ENCODE measurements around the gene DCANP1.

DCANP1 gene

DNA sequence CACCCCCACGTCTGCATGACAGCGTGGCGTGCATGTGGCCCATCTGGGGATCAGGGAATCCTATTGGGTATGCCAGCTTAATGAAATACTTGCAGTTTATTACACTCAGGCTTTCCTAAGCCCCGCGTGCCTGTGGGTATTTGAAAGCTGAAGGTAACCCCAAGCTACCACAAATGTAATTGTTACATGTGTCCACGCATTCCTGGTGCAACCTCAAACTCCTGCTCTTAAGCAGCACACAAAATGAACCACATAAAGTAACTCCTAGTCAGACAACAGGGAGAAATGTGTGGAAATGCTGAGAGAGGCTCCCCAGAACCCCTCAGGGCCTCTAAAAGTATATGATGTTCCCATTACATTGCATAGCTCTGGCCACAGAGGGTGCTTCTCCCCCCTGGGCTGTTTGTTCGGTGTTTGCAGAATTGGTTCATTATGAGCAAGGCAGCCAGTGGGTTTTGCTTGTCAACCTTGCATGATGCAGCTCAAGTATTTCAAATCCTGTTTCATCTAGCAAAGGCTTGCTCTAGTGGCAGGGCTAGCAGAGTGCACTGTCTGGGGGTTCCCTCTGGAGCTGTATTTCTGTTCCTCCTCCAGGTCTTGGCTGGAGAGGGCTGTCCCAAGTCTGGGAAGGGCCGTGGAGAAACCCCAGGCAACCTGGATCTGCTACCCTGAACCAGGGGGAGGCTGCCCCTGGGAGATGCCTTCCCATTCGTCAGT, 1.8 kb upstream of the DCANP1 start:
- TF ChIP-seq, protein P1, sequence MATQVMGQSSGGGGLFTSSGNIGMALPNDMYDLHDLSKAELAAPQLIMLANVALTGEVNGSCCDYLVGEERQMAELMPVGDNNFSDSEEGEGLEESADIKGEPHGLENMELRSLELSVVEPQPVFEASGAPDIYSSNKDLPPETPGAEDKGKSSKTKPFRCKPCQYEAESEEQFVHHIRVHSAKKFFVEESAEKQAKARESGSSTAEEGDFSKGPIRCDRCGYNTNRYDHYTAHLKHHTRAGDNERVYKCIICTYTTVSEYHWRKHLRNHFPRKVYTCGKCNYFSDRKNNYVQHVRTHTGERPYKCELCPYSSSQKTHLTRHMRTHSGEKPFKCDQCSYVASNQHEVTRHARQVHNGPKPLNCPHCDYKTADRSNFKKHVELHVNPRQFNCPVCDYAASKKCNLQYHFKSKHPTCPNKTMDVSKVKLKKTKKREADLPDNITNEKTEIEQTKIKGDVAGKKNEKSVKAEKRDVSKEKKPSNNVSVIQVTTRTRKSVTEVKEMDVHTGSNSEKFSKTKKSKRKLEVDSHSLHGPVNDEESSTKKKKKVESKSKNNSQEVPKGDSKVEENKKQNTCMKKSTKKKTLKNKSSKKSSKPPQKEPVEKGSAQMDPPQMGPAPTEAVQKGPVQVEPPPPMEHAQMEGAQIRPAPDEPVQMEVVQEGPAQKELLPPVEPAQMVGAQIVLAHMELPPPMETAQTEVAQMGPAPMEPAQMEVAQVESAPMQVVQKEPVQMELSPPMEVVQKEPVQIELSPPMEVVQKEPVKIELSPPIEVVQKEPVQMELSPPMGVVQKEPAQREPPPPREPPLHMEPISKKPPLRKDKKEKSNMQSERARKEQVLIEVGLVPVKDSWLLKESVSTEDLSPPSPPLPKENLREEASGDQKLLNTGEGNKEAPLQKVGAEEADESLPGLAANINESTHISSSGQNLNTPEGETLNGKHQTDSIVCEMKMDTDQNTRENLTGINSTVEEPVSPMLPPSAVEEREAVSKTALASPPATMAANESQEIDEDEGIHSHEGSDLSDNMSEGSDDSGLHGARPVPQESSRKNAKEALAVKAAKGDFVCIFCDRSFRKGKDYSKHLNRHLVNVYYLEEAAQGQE (IDR thresholded peaks at IDR 0.05; ENCODE audit: insufficient read depth in 1 of 2, low read depth in 2 of 2, low read length in 2 of 2): no peak
- TF ChIP-seq SIN3A (IDR thresholded peaks at IDR 0.05; ENCODE audit: borderline replicate concordance, insufficient read depth, low read length): no peak
- no peak for TF ChIP-seq TAF1 (IDR thresholded peaks at IDR 0.05; ENCODE audit: borderline replicate concordance, insufficient read depth, low read length)
- no peak for TF ChIP-seq FOXP2 (optimal IDR thresholded peaks at IDR 0.05; ENCODE audit: borderline replicate concordance, extremely low read depth, extremely low read length, insufficient read depth)
- no peak for TF ChIP-seq POLR2AphosphoS5 (IDR thresholded peaks at IDR 0.05; ENCODE audit: low read depth, low read length)

DNA sequence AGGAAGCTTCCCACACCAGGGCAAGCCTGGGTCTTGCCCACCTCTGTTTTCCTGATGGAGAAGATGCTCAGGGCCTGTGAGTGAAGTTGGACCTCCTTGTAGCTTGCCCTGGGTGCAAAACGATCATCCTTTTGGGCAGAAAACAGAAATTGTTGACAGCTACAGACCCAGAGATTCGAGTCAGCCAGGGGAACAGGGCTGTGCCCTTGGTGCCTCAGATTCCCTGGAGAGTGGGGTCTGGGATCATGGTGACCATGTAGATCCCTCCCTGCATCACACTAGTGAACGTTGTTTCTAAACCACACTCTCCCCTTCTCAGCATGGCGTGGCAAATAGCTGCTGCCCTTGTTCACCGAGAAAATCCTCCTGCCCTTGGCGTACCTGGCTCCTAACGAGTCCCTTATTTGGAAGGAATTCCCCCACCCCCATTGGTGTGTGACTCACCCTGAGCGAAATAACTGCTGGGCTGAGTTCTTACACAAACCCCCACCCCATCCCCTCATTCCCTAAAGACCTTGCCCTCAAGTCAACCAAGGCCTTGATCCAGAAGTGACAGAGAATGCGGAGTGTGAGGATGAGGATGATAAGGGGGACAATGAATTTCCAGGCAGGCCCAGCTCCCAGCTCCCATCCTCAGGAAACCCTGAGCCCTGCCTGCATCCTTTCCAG, 1.1 kb upstream of the DCANP1 start:
- no peak for TF ChIP-seq POLR2AphosphoS5 (IDR thresholded peaks at IDR 0.05; ENCODE audit: low read depth, low read length)
- no peak for TF ChIP-seq SIN3A (IDR thresholded peaks at IDR 0.05; ENCODE audit: borderline replicate concordance, insufficient read depth, low read length)
- TF ChIP-seq FOXP2 (optimal IDR thresholded peaks at IDR 0.05; ENCODE audit: borderline replicate concordance, extremely low read depth, extremely low read length, insufficient read depth): no peak
- TF ChIP-seq TAF1 (IDR thresholded peaks at IDR 0.05; ENCODE audit: borderline replicate concordance, insufficient read depth, low read length): no peak
- TF ChIP-seq, protein P1 (IDR thresholded peaks at IDR 0.05; ENCODE audit: insufficient read depth in 1 of 2, low read depth in 2 of 2, low read length in 2 of 2): no peak

DNA sequence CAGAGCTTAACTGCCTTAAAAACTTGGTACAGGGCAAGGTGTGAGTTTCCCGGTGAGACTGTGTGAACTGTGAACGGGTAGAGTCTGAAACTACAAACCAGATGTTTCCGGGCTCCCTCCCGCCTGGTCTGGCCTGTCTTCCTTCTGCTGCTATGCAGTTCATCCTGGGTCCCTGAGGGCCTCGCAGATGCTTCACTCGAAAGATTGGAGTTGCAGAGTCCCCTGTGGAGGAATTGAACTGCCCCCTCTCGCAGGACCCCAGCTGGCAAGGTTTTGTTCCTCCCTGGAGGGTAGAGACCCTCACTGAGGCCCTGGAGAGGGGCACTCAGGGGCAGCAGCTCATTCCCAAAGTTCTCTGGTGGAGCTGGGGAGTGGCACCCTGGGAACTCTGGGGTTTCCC, 533 bp downstream of the DCANP1 start:
- TF ChIP-seq SIN3A (IDR thresholded peaks at IDR 0.05; ENCODE audit: borderline replicate concordance, insufficient read depth, low read length): no peak
- TF ChIP-seq FOXP2 (optimal IDR thresholded peaks at IDR 0.05; ENCODE audit: borderline replicate concordance, extremely low read depth, extremely low read length, insufficient read depth): no peak
- no peak for TF ChIP-seq POLR2AphosphoS5 (IDR thresholded peaks at IDR 0.05; ENCODE audit: low read depth, low read length)
- no peak for TF ChIP-seq TAF1 (IDR thresholded peaks at IDR 0.05; ENCODE audit: borderline replicate concordance, insufficient read depth, low read length)
- TF ChIP-seq, protein P1 (IDR thresholded peaks at IDR 0.05; ENCODE audit: insufficient read depth in 1 of 2, low read depth in 2 of 2, low read length in 2 of 2): no peak

DNA sequence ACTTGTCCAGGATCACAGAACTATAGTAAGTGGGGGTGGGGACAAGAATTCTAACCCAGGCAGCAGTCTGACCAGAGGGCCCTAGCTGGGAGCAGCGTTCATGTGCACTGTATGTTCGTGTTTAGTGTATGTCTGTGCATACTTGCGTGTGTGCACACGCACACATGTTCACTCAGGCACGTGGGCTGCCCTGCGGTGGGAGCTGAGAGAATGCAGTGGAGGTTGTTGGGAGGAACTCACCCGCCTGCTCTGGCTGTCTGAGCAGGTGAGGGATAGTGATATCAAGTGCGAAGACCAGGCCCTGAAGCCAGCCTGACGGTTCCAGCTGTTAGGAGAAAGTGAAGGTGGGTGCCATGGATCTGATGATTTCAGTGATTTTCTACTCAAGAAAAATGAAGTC, 942 bp downstream of the DCANP1 start:
- TF ChIP-seq TAF1 (IDR thresholded peaks at IDR 0.05; ENCODE audit: borderline replicate concordance, insufficient read depth, low read length): no peak
- TF ChIP-seq SIN3A (IDR thresholded peaks at IDR 0.05; ENCODE audit: borderline replicate concordance, insufficient read depth, low read length): no peak
- TF ChIP-seq, protein P1 (IDR thresholded peaks at IDR 0.05; ENCODE audit: insufficient read depth in 1 of 2, low read depth in 2 of 2, low read length in 2 of 2): no peak
- no peak for TF ChIP-seq POLR2AphosphoS5 (IDR thresholded peaks at IDR 0.05; ENCODE audit: low read depth, low read length)
- no peak for TF ChIP-seq FOXP2 (optimal IDR thresholded peaks at IDR 0.05; ENCODE audit: borderline replicate concordance, extremely low read depth, extremely low read length, insufficient read depth)

Data from PFSK-1 (cell line).